GM19468 (cell line): Measurements from ENCODE around the gene FADS2.

Source experiments
- ATAC-seq: cut with Tn5 transposase; IDR thresholded peaks from one replicate; pipeline ENCODE4 v1.9.1; 2021; ENCODE audit warnings: mild to moderate bottlenecking, moderate library complexity, moderate number of reproducible peaks; ENCODE audit not compliant: unreplicated experiment; ENCODE audit errors: extremely low read depth

FADS2 gene

GRCh38 chr11:61842528-61842820 lies 14.4 kb downstream of the FADS2 start:
- ATAC-seq = no peak

- ATAC-seq = no peak
Measured at GRCh38 chr11:61844909-61845565, 16.9 kb downstream of the FADS2 start.

GRCh38 chr11:61846362-61847020 lies 18.4 kb downstream of the FADS2 start:
- ATAC-seq = no peak

GRCh38 chr11:61847914-61848581 lies 19.9 kb downstream of the FADS2 start:
- ATAC-seq = no peak

GRCh38 chr11:61848631-61849030 lies 20.5 kb downstream of the FADS2 start:
- no peak for ATAC-seq

- no peak for ATAC-seq
Measured at GRCh38 chr11:61850687-61851086, 22.6 kb downstream of the FADS2 start.

- ATAC-seq = no peak
Measured at GRCh38 chr11:61851113-61851899, 23.2 kb downstream of the FADS2 start.

GRCh38 chr11:61851900-61852295 lies 23.8 kb downstream of the FADS2 start:
- ATAC-seq = no peak

GRCh38 chr11:61853698-61854169 lies 25.6 kb downstream of the FADS2 start:
- no peak for ATAC-seq

GRCh38 chr11:61854206-61854895 lies 26.3 kb downstream of the FADS2 start:
- no peak for ATAC-seq

GRCh38 chr11:61854966-61855714 lies 27.0 kb downstream of the FADS2 start:
- no peak for ATAC-seq

- no peak for ATAC-seq
Measured at GRCh38 chr11:61855939-61856680, 28.0 kb downstream of the FADS2 start.

- ATAC-seq = no peak
Measured at GRCh38 chr11:61860054-61860903, 32.2 kb downstream of the FADS2 start.

GRCh38 chr11:61861634-61862033 lies 33.5 kb downstream of the FADS2 start:
- ATAC-seq = no peak

GRCh38 chr11:61862714-61863547 lies 34.8 kb downstream of the FADS2 start:
- no peak for ATAC-seq

- no peak for ATAC-seq
Measured at GRCh38 chr11:61863548-61864081, 35.5 kb downstream of the FADS2 start.
